Stimulated activated CD8-positive, alpha-beta memory T cell treated with anti-CD3 and anti-CD28 coated beads, Interleukin-4, amount 100 ng/mL, for 24 hours (primary cell): ENCODE data around the gene FBXO10.
"Not testable (repeated sequence)": the region's sequence is repeated elsewhere in the genome, so short reads cannot be mapped to it uniquely, and the experiment has no call there.

Source experiments
- DNase-seq: peaks from one replicate; pipeline ENCODE4 v3.0.0-alpha.2; 2020; ENCODE audit warnings: low read depth

Gene FBXO10

GRCh38 chr9:37477443-37477842 is 98.7 kb downstream of the FBXO10 start:
- not testable (repeated sequence) for DNase-seq

- no peak for DNase-seq
These were observed 99.2 kb downstream of the FBXO10 start for GRCh38 chr9:37476930-37477329.

DNA sequence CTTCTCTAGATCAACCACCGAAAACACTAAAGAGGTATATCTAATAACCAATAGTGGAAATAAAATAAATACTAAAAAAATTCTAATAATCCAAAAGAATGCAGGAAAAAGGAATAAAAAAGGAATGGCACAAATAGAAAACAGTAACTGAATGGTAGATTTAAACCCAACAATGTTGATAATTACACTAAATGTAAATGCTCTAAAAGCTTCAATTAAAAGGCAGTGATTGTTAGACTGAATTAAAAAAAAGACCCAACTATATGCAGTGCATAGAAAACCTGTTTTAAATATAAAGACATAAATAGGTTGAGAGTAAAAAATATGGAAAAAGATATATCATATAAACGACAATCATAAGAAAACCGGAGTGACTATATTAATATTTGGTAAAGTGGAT is 101.7 kb downstream of the FBXO10 start:
- no peak for DNase-seq

GRCh38 chr9:37473982-37474381 is 102.2 kb downstream of the FBXO10 start:
- not testable (repeated sequence) for DNase-seq

- no peak for DNase-seq
These were observed 104.1 kb downstream of the FBXO10 start for GRCh38 chr9:37471942-37472684.

DNA sequence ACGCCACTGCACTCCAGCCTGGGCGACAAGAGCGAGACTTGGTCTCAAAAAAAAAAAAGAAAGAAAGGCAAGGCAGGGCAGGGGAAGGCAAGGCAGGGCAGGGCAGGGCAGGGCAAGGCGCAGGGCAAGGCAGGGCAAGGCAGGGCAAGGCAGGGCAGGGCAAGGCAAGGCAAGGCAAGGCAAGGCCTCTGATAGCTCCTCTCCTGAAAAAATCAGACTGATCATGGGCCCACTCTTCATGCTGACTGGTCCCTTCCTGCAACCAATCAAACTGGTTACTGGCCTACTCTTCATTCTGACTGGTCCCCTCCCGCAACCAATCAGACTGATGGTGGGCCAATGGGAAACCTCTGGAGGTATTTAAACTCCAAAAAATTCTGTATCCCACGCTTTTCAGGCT is 107.6 kb downstream of the FBXO10 start:
- DNase-seq = no peak

GRCh38 chr9:37467530-37467929 is 108.7 kb downstream of the FBXO10 start:
- DNase-seq = not testable (repeated sequence)

DNA sequence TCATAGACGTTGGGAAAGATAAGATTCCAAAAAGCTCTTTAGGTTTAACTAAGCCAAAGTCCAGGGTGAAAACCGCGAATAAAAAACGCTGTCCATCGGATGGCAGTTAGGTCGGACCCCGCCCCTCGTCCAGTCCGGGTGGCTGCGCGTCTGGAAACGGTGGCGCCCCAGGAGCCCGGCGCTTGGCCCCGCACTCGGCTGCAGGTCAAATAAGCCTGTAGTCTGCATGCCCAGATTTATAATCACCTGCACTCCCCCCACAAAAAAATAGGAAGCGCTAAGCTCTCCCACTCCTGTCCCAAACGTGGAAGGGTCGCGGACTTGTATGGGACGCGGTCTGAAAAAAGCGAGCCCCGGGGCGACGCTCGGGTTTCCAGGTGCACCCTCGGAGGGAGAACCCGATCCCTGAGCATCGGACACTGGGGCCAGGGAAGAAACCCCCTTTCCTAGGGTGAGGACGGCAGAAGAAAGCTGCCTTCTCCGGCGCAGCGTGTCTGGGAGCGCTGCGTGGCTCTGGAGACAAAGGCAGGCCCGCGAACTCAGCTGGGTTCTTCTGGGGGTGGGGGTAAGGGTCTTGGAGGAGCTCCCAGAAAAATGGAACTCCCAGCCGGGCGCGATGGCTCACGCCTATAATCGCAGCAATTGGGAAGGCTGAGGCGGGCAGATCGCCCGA is 110.0 kb downstream of the FBXO10 start:
- DNase-seq = no peak

DNA sequence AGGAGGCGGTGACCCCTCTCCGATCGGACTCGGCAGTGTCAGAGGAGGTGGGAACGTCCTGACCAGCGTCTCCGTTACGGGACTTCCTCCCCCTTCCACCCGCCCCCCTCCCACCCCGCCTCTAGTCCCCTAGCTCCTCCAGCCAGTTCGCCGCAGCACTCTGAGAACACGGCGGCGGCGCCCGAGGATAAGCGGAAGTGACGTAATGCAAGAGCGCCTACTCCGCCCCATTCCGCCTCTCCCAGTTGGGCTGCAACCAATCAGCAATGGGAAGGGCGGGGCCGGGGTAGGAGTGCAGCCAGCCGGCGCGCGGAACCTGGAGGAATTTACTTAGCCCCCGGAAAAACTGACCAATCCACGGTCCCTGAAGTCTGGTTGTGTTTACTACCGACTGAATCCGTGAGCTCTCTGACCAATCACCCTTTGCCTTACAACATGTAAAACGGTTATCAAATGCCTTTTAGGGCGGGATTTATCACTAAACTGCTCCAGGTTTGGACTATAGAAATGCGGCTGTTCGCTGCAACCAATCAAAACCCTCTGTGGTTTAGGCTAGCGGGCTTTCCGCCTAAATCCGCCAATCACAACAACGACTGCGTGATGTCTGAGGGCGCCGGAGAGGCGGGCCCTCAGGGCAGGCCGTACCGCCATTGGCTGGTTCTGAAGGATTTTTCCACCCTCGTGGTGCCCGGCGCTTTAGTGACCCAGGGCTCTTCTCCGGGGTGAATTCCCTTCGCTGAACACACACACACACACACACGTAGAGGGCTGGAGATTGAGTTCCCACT is 110.7 kb downstream of the FBXO10 start, which contains the start of gene ZBTB5:
Gene ZBTB5, minus strand, starts transcription at position 202 of the 788 bp plus-strand sequence. CDS start 22,899 bp downstream, outside the sequence.
- peak; percentile 99 for DNase-seq

GRCh38 chr9:37464426-37465248 is 111.5 kb downstream of the FBXO10 start:
- no peak for DNase-seq

DNA sequence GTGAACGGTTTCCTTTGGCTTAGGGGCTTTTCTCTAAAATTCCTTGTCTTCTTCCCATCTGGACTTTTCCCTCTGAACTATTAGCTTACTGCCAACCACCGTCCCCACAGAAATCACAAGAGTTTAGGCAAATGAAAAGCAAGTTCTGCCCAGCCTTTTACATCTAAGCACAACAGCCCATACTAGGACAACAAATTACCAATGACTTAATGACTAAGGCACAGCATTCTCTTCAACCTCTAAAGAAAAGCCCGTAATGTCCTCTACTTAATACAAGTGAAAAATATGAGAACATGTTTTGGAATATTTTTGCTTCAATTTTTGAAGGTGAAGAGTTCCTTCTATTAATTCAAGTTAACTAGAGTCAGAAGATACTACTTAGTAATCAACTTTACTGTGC is 112.2 kb downstream of the FBXO10 start:
- DNase-seq = no peak
